ENCODE measurements around the gene DNAJC21. TPM values are rescaled to one million over a fixed set of nuclear protein-coding genes. Genes with fewer than 3 reads are reported as not detected.

The DNAJC21 gene
- total RNA-seq, 1 donor from 2014 or later, result 42.4 TPM

GRCh38 chr5:34892414-34892813, 36.9 kb upstream of the DNAJC21 start:
- FAIRE-seq, result no peak
- no peak for DNase-seq (ENCODE audit: low read depth)
- Histone ChIP-seq H3K27me3 (ENCODE audit: control insufficient read depth, insufficient read depth, low read length) (no peaks in the 10 kb centered on the region), H3K4me3 (ENCODE audit: low read depth, low read length) (no peak overlapping the region), H3K36me3 (ENCODE audit: control insufficient read depth, insufficient read depth, low read length) (no peaks in the 10 kb centered on the region)
- no peak for TF ChIP-seq CTCF (IDR thresholded peaks at IDR 0.05; ENCODE audit: insufficient read depth, low read length, severe bottlenecking)

- Histone ChIP-seq H3K4me3 (ENCODE audit: low read depth, low read length) (no peak overlapping the region), H3K36me3 (ENCODE audit: control insufficient read depth, insufficient read depth, low read length) (no peaks in the 10 kb centered on the region), H3K27me3 (ENCODE audit: control insufficient read depth, insufficient read depth, low read length) (no peaks in the 10 kb centered on the region)
- TF ChIP-seq CTCF (IDR thresholded peaks at IDR 0.05; ENCODE audit: insufficient read depth, low read length, severe bottlenecking), result no peak
- DNase-seq (ENCODE audit: low read depth) (no peak), FAIRE-seq (no peak)
Observed at GRCh38 chr5:34894716-34895115, 34.6 kb upstream of the DNAJC21 start.

GRCh38 chr5:34895641-34896419, 33.5 kb upstream of the DNAJC21 start:
- FAIRE-seq (no peak), DNase-seq (ENCODE audit: low read depth) (no peak)
- Histone ChIP-seq H3K36me3 (ENCODE audit: control insufficient read depth, insufficient read depth, low read length) (no peaks in the 10 kb centered on the region), H3K27me3 (ENCODE audit: control insufficient read depth, insufficient read depth, low read length) (no peaks in the 10 kb centered on the region), H3K4me3 (ENCODE audit: low read depth, low read length) (no peak overlapping the region)
- TF ChIP-seq CTCF (IDR thresholded peaks at IDR 0.05; ENCODE audit: insufficient read depth, low read length, severe bottlenecking), result no peak

DNA sequence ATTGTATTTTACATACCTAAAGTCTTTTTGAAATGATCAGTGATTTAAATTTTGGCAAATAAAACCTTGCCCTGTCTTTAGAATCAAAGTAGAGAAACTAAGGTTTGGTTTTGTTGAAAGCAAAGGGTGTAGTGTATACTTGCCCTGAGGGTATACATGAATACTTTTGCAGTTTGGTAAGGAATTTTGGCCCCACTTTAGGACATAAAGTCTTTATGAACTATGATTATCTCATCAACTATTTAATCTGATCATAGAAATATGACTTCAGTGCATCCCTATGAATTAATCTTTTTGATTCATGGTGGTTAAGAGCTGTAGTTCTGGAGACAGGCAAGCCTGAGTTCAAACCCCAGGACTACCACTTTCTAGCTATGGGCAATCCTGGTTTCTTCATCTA, 31.7 kb upstream of the DNAJC21 start:
- Histone ChIP-seq H3K4me3 (ENCODE audit: low read depth, low read length) (no peak overlapping the region), H3K27me3 (ENCODE audit: control insufficient read depth, insufficient read depth, low read length) (no peaks in the 10 kb centered on the region), H3K36me3 (ENCODE audit: control insufficient read depth, insufficient read depth, low read length) (no peaks in the 10 kb centered on the region)
- TF ChIP-seq CTCF (IDR thresholded peaks at IDR 0.05; ENCODE audit: insufficient read depth, low read length, severe bottlenecking), result no peak
- DNase-seq (ENCODE audit: low read depth) (no peak), FAIRE-seq (no peak)

DNA sequence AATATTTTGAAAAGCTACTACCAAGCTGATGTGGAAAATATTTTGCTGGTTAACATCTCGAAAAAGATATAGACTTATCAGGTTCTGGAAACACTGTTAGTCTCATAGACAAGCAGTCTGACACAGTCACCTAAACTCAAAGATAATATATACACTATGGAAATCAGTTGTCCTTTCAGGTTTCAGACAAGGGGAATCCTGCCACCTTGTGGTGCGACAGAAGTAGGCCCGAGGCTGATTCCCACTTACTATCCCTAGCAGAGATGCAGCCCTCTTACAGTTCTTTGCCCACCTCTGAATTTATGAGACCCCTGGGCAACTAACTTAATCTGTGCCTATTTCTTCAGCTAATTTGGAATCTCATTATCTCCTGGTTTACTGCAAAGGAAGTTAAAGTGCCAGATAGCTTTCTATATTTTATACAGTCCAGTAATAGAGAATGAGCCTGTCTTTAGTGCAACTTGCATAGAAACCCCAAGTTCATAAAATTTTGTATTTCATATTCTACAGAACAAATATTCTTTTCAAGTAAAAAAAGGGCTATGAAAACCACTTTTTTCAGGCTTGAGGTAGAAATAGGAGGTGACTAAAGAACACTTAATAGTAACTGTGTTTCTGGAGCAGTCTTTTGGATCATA, 31.0 kb upstream of the DNAJC21 start:
- no peaks in the 10 kb centered on the region for H3K27me3 ChIP-seq (ENCODE audit: control insufficient read depth, insufficient read depth, low read length)
- no peak for FAIRE-seq
- TF ChIP-seq CTCF (IDR thresholded peaks at IDR 0.05; ENCODE audit: insufficient read depth, low read length, severe bottlenecking), result peak; percentile 83
- no peaks in the 10 kb centered on the region for H3K36me3 ChIP-seq (ENCODE audit: control insufficient read depth, insufficient read depth, low read length)
- peak; percentile 52 for DNase-seq (ENCODE audit: low read depth)
- no peak overlapping the region for H3K4me3 ChIP-seq (ENCODE audit: low read depth, low read length)

All from bronchial epithelial cell (primary cell).